Measurements from ENCODE around the gene PSEN1. TPM values are rescaled to one million over a fixed set of nuclear protein-coding genes. Genes with fewer than 3 reads are reported as not detected.

Gene PSEN1
- 62.1 TPM for total RNA-seq

- DNase-seq (ENCODE audit: low spot score) (peak; percentile 98), ATAC-seq (peak; percentile 99)
- intact Hi-C loops (cut with DNase I) = no loop called here
These were observed at the start of gene PSEN1 for GRCh38 chr14:73136387-73137225. Gene PSEN1, plus strand, starts transcription at chr14:73136507. Its CDS starts 11,513 bp downstream, at chr14:73148020.

DNA sequence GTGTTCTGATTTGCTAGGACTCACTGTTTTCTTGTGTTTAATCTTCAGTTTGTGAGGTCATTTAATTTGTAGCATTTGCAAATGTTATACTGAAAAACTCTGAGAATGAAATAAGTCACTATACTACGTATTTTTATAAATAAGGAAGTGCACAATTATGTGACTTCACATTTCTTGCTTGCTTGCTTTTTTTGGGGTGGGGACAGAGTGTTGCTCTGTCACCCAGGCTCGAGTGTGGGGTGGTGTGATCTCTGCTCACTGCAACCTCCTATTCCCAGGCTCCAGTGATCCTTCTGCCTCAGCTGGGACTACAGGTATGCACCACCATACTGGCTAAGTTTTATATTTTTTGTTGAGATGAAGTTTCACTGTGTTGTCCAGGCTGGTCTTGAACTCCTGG is 45.3 kb upstream of the PSEN1 start:
- intact Hi-C loops (cut with DNase I) = no loop called here
- no peak for DNase-seq (ENCODE audit: low spot score)
- no peak for ATAC-seq

DNA sequence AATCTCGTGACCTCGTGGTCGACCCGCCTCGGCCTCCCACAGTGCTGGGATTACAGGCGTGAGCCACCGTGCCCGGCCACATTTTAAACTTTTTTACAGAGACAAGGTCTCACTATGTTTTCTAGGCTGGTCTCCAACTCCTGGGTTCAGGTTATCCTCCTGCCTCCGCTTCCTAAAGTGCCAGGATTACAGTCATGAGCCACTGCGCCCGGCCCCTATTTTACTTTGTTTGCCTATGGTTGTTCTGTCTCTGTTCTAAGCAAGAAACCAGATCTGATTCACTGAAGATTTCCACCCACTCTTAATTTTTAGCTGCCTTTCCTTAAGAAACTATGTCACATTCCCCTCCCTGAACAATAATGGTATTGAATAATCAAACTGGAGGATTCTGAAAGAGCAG is 38.9 kb upstream of the PSEN1 start:
- intact Hi-C loops (cut with DNase I) = no loop called here
- ATAC-seq (no peak), DNase-seq (ENCODE audit: low spot score) (no peak)

DNA sequence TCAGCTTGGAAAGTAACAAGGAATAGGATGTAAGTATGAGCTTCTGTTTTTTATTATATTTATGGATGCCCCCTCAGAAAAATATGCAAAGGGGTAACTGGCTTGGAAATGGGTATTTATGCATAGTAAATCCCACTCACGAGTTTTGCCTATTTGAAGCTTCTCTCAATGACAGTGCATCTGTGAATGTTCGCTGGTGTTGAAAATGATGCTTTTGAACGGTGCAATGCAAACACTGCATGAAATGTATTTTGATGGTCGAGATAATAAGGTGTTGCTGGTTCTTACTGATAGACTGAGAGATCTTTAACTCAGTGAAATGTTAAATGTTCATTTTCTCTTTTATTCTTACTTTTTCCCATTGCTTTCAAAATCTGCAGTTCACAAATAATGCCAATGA is 36.0 kb upstream of the PSEN1 start:
- intact Hi-C loops (cut with DNase I) = no loop called here
- ATAC-seq = no peak
- no peak for DNase-seq (ENCODE audit: low spot score)

DNA sequence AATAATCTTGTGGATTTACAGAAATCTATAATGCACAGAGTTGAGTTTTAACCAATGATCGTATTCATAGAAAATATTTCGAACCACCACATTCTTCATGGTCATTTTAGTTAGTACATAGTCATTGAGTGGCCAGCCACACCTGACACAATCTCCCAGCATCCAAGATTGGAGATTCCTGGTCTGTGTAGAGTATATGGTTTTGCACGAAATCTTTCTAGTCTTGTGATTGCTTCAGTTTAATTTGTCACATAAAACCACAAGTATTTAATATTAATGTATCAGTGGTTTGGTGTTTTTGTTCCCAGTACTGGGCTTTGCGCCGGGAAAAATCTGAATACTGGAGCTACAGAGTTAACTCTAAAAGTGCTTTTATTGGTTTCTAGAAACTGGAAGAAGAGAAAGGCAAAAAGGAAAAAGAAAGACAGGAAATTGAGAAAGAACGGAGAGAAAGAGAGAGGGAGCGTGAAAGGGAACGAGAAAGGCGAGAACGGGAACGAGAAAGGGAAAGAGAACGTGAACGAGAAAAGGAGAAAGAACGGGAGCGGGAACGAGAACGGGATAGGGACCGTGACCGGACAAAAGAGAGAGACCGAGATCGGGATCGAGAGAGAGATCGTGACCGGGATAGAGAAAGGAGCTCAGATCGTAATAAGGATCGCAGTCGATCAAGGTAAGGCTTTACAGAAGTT is 33.4 kb upstream of the PSEN1 start:
- ATAC-seq = no peak
- no peak for DNase-seq (ENCODE audit: low spot score)
- intact Hi-C loops (cut with DNase I) = no loop called here

DNA sequence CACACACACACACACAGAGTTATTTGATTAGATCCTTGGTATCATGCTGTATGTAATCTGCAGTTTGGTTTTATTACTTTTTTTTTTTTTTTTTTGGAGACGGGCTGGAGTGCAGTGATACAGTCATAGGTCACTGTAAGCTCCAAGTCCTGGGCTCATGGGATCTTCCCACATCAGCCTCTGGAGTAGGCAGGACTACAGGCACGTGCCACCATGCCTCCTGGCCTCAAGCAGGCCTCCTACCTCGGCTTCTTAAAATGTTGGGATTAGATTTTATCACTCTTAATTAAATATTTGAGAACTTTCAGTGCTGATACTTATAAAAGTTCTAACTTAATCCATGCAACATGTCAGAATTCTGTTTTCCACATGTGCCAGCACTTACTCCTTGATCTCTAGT is 31.3 kb upstream of the PSEN1 start:
- ATAC-seq (no peak), DNase-seq (ENCODE audit: low spot score) (no peak)
- intact Hi-C loops (cut with DNase I) = no loop called here

- DNase-seq (ENCODE audit: low spot score) (no peak), ATAC-seq (no peak)
- intact Hi-C loops (cut with DNase I) = no loop called here
These were observed 30.6 kb upstream of the PSEN1 start for GRCh38 chr14:73105727-73106126.

DNA sequence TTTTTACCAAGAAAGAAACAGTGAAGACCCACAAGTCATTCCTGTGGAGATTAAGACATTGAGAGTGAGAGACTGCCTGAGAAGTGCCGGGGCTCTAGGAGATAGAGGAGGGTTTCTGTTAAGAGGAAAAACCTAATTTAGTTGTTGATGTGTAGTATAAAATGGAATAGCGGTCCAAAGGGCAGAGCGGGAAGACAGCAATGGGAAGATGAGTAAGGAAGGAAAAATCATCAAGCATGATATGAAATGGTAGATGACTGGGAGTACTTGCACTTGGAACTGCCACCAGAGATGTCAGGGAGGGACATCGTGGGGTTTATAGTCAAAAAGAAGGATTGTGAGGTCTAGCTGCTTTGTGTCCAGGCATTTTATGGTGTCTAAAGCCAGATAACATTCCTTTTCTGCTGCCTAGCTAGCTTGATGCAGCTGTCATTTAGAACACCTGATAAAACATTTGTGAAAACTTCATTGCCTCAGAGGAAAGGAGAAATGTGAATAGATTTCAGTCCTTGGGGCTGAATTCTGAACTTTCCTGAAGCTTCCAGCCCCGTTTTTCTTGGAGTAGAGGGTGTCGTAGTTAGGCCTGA is 20.1 kb upstream of the PSEN1 start:
- no peak for ATAC-seq
- no peak for DNase-seq (ENCODE audit: low spot score)
- intact Hi-C loops (cut with DNase I) = loop anchor here (5.0 kb wide), 2 partner anchors 189 to 1711 kb away; partner anchors contain the start of gene DCAF4

DNA sequence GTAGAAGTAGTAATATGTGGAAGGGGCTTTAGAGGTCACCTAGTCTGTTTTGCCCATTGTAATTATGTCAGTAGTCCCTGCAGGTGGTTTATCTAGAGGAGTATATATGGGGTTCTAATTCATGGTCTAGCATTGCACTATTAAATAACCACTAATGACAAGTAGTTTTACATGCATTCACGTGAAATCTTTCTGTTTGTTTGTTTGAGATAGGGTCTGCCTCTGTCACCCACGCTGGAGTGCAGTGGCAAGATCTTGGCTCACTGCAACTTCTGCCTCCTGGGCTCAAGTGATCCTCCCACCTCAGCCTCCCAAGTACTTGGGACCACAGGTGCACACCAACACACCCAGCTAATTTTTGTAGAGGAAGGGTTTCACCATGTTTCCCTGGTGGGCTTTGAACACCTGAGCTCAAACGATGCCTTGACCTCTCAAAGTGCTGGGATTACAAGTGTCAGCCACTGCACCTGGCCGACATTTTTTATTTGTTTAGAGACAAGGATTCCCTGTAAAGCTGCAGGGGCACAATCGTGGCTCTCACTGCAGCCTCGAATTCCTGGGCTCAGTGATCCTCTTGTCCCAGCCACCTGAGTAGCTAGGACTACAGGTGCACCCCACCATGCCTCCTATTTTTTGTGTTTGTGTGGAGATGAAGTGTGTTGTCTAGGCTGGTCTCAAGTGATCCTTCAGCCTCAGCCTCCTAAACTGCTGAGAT is 12.0 kb upstream of the PSEN1 start:
- intact Hi-C loops (cut with DNase I) = no loop called here
- ATAC-seq (no peak), DNase-seq (ENCODE audit: low spot score) (no peak)

- ATAC-seq (no peak), DNase-seq (ENCODE audit: low spot score) (no peak)
- intact Hi-C loops (cut with DNase I) = no loop called here
These were observed 11.1 kb upstream of the PSEN1 start for GRCh38 chr14:73125169-73125588.

DNA sequence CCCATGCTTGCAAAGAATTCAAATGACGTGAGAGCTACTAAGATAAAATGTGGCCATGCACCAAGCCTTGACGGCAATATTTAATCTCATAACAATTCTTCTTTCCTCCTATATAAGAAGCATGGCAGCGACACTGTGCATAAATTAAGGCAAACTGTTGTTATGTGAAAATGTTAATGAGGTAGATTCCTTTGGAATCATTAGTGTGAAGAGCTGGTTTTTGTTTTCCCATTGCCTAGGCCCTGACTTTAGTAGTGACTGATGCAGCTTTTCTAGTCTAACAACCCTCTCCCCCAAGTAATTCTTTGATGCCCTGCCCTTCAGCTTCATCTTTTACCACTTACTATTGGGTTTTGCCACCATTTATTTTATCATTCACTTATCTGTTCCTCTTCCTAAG is 10.6 kb upstream of the PSEN1 start:
- no peak for ATAC-seq
- intact Hi-C loops (cut with DNase I) = no loop called here
- DNase-seq (ENCODE audit: low spot score) = no peak

GRCh38 chr14:73133795-73134194 is 2.5 kb upstream of the PSEN1 start:
- ATAC-seq (no peak), DNase-seq (ENCODE audit: low spot score) (no peak)
- intact Hi-C loops (cut with DNase I) = no loop called here

DNA sequence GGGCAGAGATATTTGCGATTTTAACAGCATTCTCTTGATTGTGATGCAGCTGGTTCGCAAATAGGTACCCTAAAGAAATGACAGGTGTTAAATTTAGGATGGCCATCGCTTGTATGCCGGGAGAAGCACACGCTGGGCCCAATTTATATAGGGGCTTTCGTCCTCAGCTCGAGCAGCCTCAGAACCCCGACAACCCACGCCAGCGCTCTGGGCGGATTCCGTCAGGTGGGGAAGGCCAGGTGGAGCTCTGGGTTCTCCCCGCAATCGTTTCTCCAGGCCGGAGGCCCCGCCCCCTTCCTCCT is 271 bp upstream of the PSEN1 start:
- ATAC-seq (no peak), DNase-seq (ENCODE audit: low spot score) (no peak)
- intact Hi-C loops (cut with DNase I) = no loop called here

DNA sequence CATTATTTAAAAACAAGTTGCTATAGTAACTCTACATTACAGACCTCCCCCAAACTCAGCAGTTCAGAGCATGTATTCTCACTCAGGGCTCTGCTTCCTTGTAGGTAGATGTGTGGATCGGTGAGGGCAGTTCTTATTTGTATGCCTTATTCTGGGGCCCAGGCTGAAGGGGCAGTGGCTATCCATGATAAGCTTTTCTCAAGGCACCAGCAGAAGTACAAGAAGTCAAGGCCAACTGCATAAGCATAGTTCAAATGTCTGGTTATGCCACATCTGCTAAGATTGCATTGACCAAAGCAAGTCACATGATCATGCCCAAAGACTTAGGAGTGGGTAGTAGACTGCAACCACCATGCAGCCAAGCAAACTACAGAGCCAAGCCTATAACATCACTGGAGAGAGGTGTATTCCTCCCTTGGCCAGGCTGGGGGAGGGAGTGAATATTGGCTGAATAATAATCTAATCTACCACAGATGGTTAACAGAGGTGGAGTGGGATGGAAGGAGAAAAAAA is 4.6 kb downstream of the PSEN1 start:
- ATAC-seq (no peak), DNase-seq (ENCODE audit: low spot score) (no peak)
- intact Hi-C loops (cut with DNase I) = no loop called here

DNA sequence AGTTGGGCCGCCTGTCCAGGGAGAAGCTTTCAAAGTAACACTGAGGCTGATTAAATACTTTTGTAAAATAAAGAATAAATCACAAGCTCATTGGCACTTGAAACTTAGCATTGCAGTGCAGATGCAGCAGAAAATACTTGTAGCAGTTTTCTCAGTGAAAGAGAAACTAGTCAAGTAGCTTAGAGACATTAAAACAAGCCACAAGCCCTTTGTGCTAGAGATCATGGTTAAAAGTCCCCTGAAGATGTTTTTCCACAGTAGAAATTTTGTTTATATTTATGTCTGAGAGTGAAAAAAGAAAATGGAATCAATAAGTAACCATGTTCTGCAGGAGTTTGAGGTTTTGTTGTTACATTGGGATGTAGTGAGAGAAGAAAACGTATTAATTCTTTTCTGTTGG is 5.9 kb downstream of the PSEN1 start:
- intact Hi-C loops (cut with DNase I) = no loop called here
- no peak for DNase-seq (ENCODE audit: low spot score)

DNA sequence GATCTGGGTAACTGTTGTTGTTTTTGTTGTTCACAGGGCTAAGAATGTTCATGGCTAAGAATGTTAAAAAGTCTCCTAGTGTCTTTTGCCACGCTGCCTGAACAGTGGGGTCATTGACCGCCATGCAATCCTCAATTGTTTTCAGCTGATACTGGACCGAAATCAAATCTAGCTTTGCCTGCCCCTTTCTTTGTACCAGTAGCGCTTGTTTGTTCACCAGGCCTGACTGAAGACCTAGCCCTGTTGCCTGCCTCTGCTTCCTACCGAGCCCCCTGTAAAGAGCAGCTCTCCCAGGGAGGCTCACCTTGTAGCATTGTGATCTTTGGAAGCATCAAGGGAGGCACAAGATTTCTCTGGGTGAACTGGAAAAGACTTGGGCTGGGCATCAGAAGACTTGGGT is 6.7 kb downstream of the PSEN1 start:
- DNase-seq (ENCODE audit: low spot score) (no peak), ATAC-seq (peak; percentile 52)
- intact Hi-C loops (cut with DNase I) = no loop called here

More for the DNA sequence above, 5.9 kb downstream of the PSEN1 start:
- no peak for ATAC-seq

GRCh38 chr14:73143617-73144016 is 7.3 kb downstream of the PSEN1 start:
- DNase-seq (ENCODE audit: low spot score) (no peak), ATAC-seq (no peak)
- intact Hi-C loops (cut with DNase I) = no loop called here

GRCh38 chr14:73145371-73145770 is 9.1 kb downstream of the PSEN1 start:
- intact Hi-C loops (cut with DNase I) = no loop called here
- ATAC-seq (no peak), DNase-seq (ENCODE audit: low spot score) (no peak)

- ATAC-seq = no peak
- no peak for DNase-seq (ENCODE audit: low spot score)
- intact Hi-C loops (cut with DNase I) = no loop called here
These were observed 9.8 kb downstream of the PSEN1 start for GRCh38 chr14:73146111-73146510.

DNA sequence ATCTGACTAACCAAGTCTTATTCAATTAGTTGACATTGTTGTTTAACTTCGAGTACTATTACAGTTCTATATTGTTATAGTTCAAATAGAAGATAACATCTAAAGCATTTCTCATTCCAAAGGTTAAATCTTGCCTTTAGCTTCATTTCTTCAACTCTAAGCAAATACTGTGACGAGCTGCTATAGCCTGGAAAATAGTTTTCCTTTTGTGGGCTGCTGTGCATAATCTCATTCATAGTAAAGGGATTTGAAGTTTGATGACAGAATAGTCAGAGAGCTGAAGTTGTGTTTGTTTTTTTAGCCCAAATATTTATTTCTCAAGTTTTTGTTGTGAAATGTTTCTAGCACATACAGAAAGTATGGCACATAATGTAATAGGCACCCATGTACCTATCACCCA is 13.4 kb downstream of the PSEN1 start:
- intact Hi-C loops (cut with DNase I) = no loop called here
- ATAC-seq = no peak
- DNase-seq (ENCODE audit: low spot score) = no peak

Measured in sciatic nerve (tissue), 2 donors.